IPS-NIHi7 (cell line): ENCODE results near the gene TSPAN13.
"Not testable (repeated sequence)": the region's sequence is repeated elsewhere in the genome, so short reads cannot be mapped to it uniquely, and the experiment has no call there.

ENCODE experiments used
- DNase-seq: peaks from one replicate; pipeline ENCODE4 v3.0.0; 2012; ENCODE audit warnings: mixed read lengths; ENCODE audit errors: extremely low spot score

TSPAN13 gene

DNA sequence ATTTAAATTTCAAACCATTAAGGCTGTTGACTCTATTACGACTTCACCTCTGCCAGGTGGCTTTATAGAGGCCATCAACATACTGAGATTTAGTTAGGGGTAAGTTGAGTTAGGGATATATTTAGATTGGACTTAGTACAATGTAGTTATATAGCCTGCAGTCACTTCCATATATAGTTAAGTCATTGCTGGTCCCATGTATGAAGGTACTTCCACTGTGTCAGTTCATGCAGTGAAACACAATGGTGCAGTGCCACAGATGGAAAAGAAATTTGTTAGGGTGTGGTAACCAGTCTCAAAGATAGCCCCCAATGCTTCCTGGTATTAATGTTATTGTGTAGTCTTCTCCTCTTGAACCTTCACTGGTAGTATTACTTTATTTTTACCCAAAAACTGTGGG, 12.6 kb upstream of the TSPAN13 start:
- DNase-seq, result no peak

DNA sequence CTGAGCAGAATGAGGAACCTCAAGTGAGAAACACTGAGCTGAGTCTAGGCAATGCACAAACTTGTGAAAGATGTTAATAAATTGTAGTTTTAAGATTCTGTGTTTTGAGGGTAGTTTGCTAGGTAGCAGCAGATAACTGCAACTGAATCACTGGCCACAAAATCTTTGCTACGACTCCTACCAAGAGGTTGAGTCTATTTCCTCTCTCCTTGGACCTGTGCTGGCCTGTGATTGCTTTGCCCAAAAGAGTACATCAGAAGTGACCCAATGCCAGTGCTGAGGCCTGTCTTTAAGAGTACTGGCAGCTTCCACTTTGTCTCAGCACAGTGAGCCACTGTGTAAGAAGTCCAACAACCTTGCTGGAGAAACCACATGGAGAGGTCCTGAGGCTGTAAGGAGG, 11.9 kb upstream of the TSPAN13 start:
- DNase-seq, result no peak

DNA sequence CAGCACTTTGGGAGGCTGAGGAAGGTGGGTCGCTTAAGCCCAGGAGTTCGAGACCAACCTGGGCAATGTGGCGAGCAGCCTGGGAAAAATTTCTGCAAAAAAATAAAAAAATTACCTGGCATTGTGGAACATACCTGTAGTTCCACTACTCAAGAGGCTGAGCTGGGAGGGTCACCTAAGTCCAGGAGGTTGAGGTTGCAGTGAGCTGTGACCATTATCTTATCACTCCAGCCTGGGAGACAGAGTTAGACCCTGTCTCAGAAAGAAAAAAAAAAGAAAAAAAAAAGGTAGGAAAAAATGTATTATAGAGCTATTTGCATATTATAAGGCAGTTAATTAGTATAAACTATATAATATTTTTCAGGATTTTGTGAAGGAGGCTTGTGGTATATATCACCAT, 11.0 kb upstream of the TSPAN13 start:
- DNase-seq, result no peak

DNA sequence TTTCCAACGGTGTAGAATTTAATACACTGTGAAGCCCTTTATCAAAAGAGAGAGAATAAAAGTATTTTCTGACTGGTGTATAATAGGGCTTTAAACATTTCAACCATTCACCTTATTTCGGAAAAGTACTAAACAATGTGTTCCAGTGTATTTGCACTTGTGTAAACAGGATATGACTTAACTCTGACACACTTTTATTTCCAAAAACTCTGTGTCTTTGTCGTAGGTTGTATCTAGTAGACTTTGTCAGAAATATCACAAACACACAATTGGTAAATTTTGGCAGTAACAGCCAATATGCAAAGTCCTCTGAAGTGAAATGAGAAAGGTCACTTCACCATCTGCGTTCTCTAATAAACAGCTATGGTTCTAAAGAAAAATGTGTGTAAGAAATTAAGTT, 10.3 kb upstream of the TSPAN13 start:
- DNase-seq, result no peak

DNA sequence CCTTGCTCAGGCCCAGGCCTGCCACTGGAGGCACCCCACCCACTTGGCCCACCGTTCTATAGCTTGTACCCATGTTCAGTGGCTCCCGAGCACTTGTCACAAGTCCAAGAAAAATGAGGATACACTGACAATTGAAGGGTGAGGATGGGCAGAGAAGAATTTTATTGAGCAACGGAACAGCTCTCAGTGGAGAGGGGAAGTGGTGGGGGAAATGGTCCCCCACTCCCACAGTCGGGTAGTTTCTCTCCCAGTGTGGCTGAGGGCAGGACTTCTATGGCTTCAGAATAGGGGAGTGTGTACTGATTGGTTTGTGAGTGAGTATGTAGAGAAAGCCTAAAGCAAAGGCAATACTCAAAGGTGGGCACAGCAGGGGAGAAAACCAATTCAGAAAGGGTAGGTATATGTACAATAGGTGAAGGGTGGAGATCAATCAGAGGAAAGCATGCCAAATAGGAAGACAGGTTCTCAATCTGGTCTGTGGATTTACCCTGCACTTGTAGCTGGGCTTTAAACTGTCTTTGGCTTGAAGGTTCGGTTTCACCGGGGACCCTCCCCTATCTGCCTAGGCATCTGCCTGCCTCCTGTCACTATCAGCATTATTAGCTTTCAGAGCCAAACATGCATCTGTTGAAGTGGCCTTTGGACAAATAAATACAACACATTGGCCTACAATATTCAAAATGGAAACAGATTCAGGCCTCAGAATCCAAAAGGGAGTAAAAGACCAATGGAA, 8.9 kb upstream of the TSPAN13 start:
- DNase-seq, result no peak

DNA sequence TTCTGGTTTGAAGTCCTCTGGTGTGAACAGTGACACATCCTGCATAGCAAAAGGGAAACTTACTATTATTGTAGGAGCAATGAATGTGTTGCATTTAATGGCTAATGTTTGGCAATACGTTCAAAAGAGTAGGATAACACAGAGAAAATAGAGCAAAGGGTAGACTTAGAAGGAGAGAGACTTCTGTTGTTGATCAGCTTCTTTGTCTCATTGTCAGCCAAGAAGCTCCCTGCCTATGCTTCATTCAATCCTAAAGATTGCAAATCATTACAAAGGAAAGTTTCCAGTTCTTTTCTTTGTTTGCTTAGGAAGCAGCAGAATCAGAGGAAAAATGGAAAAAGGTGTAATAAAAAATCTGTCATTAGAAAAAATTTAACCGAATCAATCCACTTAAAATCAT, 7.9 kb upstream of the TSPAN13 start:
- DNase-seq, result no peak

DNA sequence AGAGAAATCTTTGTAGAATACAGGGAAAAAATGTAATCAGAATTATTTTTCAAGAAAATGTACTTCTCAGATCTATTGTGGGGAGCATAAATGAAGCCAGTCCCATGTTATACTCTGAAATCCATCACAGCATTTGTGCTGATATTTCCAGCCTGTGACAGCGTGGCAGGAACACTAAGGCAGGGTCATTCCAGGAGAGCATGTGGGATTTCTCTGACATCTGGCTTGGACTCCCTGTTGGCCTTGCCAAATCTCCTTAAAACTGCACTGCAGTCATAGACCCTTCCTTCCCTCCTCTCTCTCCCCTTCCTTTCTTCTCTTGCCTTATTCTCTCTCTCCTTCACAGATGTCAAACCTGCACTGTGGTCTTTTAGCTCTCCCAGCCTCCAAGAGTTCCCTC, 6.5 kb upstream of the TSPAN13 start:
- no peak for DNase-seq

DNA sequence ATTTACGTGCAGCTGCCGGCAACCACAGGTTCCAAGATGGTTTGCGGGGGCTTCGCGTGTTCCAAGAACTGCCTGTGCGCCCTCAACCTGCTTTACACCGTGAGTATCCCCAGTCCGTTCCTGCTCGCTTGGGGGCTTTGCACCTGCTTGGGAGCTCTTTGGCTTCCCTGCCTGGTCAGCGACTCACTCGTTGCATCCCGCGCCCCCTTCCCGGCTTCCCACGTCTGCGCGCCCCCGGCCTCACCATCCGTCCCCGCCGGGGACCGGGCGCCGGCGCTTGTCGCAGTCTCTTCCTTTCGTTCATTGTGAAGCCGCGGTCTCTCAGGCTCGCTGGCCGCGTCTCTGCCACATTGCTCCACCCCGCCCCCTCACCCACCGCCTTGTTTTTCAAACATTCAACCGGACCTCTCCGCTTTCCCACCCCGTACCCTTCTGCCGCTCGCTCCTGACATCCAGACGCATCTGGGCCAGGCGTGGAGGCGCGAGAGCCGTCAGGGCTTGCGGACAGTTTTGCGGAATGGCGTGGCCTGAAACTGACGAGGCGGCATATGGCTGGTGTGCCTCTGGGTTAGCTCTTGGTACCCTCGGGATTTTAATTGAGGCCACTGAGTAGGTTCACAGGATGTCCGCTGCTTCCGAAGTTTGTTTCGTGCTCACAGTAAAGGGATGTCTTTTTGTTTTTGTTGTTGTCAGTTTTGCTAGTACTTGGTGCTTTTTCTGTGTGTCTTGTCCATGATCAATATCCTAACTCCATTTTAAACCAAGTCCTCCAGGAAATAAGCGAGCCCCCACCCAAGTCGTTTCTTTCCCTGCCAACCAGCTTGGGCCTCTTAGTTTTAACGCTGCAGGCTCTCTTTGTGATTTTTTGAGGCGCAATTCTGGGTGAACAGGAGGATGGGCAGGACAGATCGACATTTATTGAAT, 639 bp downstream of the TSPAN13 start:
- DNase-seq, result peak; percentile 46

DNA sequence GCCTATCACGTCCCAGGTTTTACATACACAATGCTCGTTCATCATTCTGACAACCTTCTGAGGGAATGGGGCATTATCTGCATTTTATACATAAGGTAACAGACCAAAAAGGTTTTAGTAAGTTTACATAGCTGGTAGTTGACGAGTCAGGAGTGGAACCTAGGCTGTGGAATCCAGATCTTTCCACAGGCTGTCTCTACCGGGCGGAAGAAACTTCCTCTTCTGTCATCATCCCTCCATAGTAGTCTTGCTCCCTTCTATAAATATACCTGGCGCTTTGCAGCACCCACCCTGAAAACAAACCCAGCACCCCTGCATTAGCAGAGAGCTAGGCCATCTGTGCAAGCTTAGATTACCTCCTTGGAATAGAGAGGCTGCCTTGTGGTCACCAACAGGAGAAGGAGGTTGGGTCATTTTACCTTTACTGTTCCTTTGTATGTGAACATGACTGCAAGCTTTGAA, 1.3 kb downstream of the TSPAN13 start:
- DNase-seq, result no peak

DNA sequence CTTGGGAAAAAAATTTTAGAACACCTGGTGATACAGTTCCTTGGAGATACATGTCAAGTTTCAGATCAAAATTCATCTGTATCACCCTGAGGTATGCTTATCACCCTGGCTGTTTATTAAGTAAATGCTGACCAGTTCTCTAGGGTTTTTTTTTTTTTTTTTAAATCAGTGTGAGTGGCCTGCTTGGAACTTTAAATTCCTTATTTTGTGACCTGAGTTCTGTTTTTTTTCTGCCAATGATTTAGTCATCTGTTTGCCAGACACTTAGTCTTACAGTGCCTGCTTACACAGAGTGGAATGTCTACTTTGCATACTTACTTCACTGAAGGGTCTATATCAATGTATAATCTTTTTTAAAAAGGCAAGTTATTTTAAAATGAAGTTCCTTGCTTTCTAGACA, 1.8 kb downstream of the TSPAN13 start:
- no peak for DNase-seq

DNA sequence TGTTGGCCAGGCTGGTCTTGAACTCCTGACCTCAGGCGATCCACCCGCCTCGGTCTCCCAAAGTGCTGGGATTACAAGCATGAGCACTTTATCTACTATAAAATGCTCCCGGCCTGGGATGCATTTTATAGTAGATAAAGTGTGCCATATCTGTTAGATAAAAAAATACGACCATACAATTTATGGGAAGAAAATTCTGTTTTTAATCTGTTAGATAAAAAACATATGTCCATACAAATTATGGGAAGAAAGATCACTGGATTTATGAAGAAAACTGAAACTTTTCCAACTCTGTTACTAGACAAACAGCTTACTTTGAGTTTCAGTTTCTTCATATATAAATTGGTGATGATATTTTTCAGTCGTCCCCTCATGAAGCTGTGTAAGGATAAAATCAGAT, 4.5 kb downstream of the TSPAN13 start:
- DNase-seq, result no peak

DNA sequence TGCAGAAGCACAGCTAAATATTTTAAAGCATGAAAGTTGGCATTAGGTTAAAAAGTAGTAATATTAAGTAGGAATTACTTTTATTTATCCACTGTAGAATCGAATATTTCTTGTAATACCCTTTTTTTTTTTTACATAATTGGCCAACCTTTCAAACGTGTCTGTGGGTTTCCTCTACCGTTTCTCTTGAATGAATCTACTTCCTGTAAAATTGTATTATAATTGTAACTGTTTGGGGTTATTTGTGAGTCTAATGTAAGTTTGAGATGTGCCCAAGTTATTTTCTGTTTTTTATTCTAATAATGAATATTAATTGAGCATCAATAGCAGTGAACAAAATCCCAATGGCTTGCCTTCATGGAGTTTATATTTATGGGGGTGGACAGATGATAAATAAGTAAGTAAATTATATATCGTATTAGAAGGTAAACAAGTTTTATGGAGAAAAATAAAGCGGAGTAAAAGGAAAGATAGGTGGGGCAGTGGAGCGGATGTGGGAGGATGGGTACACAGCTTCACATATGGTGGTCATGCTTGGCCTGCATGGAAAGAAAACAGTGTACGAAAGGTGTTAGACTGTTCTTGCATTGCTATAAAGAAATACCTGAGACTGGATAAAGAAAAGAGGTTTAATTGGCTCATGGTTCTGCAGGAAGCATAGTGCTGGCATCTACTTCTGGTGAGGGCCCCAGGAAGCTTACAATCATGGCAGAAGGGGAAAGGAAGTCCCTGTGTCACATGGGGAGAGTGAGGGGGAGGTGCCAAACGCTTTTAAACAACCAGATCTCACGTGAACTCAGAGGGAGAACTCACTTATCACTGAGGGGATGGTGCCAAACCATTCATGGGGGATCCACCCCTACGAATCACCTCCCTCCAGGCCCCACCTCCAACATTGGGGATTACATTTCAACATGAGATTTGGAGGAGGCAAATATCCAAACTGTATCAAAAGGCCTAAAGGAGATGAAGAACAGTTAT, 5.4 kb downstream of the TSPAN13 start:
- no peak for DNase-seq

DNA sequence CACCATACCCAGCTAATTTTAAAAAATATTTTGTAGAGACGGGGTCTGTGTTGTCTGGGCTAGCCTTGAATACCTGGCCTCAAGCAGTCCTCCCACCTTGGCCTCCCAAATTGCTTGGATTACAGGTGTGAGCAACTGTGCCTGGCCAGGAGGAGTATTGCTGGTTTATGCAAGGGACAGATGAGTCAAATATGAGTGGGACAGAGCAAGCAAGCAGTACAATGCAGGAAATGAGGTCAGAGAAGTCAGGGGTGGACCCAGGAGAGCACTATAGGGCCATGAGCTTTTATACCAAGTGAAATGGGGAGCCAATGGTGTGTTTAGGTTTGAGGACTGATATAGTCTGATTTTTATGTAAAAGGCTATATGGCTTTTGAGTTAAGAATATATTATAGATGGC, 6.3 kb downstream of the TSPAN13 start:
- DNase-seq, result no peak

DNA sequence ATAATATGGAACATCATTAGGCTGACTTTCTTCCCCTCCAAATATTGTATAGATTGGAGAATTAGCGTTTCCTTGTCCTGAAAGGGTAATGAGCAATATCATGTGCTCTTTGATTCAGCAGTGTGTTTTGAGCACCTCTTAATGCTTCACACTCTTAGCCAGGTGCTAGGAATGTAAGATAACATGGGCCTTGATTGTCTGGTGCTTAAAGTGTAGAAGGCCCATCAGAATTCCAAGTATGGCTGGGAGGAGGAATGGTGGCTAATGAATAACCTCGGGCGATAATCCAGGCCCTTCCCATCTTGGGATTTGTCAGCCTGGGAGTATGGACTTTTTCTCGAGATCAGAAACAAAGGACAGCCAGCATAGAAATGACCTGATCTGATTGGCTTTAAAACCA, 8.6 kb downstream of the TSPAN13 start:
- no peak for DNase-seq

DNA sequence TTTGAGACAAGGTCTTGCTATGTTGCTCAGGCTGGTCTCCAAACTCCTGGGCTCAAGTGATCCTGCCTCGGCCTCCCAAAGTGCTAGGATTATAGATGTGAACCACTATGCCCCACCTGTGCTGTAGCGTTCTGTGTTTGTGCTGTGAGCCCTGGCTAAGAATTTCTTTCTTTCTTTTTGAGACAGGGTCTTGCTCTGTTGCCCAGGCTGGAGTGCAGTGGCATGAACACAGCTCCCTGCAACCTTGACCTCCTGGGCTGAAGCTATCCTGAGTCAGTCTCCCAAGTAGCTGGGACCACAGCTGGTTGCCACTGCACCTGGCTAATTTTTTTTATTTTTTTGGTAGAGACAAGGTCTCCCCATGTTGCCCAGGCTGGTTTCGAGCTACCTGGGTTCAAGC, 11.4 kb downstream of the TSPAN13 start:
- no peak for DNase-seq

DNA sequence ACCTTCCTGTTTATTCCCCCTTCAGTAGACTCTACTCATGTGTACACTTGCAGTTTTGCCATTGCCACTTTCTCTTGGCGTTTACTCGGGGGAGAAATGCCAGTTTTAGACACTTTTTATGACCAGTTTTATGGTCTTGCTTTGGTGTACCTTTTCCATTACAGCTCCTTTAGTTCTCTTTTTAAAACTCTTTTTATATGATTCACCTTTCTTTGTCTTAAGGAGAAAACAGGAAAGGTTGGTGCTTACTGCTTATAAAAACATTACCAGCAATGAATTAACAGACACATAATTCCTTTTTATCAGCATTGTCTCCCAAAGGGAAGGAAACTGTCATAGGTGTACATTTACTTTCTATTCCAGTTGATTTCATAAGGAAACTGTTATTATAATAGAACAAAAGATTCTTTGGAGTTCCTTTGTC, 11.9 kb downstream of the TSPAN13 start:
- DNase-seq, result no peak

DNA sequence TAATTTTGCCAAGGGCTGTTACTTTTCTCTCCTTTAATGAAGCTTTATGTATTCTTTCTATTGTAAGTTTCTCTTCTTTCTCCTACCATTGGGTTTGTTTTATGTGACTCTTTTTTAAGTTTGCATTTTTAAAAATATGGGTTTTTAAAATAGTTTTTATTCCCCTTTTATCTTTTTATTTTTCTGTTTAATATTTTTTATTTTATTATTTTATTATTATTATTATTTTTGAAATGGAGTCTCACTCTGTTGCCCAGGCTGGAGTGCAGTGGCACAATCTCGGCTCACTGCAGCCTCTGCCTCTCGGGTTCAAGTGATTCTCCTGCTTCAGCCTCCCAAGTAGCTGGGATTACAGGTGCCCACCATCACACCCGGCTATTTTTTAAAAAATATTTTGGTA, 16.4 kb downstream of the TSPAN13 start:
- not testable (repeated sequence) for DNase-seq

DNA sequence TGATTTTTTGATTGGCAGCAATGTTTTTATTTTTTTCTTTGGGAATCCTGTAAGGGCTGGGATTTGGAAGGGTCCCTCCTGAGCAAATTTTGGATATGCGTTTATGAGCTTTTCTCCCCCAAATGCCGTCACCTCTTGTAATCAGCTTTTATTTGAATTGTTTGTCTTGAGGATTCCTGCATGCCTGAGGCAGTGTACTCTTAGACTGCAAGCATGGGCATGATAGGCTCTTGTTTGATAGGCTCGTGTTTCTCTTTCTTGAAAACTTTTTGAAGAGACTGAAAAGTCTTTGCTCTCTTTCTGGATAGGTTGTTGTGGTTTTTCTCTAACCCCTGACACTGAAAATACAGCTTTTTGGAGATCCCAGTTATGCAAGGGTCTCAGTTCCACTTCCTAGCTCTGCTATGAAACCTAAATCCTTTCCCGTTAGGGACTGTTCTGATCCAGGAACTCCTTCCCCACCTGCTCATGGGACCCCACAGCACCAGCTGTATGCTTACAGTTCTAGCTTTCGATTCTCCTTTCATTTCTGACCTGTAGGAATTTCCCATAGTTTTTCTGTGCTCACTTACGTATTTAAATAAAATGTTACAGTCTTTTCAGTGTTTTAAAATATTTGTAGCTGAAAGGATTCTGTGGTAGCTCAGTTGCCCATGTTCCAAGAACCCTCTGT, 17.2 kb downstream of the TSPAN13 start:
- DNase-seq, result no peak

DNA sequence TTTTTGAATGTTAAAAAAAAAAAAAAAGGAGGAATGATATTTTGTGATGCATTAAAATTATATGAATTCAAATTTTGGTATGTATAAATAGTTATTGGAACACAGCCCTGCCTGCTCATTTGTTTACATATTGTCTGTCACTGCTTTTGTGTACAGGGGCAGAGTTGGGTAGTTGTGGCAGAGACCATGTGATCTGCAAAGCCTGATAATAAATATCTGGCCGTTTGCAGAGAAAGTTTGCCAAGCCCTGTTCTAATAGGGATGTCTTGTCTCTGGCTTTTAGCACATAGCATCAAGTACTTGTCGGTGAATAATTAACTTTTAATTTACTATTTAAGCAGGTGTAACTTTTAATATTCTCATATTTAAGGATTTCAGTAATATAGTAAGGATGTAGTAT, 19.8 kb downstream of the TSPAN13 start:
- DNase-seq, result no peak

DNA sequence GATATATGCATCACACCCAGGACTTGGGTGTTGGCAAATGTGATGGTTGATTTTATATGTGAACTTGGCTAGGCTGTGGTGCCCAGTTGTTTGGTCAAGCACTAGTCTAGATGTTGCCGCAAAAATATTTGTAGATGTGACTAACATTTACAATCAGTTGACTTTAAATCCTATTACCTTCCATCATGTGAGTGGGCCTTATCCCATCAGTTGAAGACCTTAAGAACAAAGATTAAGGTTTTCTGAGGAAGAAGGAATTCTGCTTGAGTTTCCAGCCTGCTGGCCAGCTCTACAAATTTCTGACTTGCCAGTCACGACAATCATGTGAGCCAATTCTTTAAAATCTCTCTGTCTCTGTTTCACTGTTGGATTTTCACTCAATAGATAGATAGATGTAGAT, 20.3 kb downstream of the TSPAN13 start:
- no peak for DNase-seq

DNA sequence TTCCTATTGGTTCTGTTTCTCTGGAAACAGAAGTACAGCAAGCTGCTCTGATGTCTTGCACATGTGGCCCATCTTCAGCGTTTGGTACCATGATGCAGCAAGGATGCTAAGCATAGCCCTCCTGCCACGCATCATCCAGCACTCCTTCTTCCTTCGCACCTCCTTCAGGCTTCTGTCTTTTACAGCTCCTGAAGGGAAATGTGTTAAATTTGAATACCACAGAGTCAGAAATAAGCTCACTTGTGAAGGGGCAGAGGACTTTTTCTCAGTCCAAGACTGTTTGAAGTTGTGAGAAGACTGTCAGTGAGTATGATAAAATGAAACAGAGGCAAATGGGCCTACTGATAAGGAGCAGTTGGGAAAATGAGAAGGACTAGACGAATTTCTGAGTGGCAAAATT, 20.7 kb downstream of the TSPAN13 start:
- DNase-seq, result no peak
